ENCODE results near the gene RABEP2.

Gene RABEP2

DNA sequence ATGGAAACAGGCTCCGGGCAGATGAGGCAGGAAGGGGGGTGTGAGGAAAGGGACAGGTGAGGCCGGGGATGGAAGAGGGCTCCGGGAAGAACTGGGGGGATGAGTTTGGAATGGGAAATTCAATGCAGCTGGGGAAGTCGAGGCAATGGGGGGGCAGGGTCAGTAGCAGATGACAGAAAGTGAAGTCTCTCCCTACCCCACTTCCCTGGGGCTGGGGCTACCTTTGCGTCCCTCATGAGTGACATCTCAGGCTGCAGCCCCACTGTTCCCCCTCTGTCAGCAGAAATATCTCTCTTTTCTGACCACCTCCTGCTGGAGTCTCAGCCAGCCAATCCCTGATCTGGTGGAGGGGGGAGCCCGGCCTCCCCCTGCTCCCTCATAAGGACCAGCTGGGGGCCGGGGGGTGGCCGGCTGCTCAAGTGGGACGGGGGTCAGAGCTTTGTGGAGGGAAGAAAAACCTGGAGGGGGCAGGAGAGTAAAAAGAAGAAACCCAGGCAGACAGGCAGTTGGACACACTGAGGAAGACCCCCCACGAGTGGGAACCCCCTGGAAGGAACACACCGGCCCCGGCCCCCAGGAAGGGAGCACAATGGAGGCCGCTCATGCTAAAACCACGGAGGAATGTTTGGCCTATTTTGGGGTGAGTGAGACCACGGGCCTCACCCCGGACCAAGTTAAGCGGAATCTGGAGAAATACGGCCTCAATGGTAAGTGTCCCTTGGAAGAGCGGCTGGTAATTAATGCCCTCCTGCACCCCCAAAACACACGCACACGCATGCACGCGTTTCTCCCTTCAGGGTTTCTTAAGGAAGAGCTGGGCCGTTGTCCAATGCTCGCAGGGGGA lies 46.7 kb downstream of the RABEP2 start, which contains the start of gene ATP2A1:
ATP2A1 (plus strand) TSS at position 406 of the 844 bp plus-strand sequence; CDS start at position 590, 184 bp downstream.
- peak within 1 kb of the TSS; percentile 66 for H3K27ac ChIP-seq
- TF ChIP-seq, protein P1, sequence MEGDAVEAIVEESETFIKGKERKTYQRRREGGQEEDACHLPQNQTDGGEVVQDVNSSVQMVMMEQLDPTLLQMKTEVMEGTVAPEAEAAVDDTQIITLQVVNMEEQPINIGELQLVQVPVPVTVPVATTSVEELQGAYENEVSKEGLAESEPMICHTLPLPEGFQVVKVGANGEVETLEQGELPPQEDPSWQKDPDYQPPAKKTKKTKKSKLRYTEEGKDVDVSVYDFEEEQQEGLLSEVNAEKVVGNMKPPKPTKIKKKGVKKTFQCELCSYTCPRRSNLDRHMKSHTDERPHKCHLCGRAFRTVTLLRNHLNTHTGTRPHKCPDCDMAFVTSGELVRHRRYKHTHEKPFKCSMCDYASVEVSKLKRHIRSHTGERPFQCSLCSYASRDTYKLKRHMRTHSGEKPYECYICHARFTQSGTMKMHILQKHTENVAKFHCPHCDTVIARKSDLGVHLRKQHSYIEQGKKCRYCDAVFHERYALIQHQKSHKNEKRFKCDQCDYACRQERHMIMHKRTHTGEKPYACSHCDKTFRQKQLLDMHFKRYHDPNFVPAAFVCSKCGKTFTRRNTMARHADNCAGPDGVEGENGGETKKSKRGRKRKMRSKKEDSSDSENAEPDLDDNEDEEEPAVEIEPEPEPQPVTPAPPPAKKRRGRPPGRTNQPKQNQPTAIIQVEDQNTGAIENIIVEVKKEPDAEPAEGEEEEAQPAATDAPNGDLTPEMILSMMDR (IDR thresholded peaks at IDR 0.05) = no peak
- TF ChIP-seq ZFX (IDR thresholded peaks at IDR 0.05; ENCODE audit: borderline replicate concordance) = no peak

DNA sequence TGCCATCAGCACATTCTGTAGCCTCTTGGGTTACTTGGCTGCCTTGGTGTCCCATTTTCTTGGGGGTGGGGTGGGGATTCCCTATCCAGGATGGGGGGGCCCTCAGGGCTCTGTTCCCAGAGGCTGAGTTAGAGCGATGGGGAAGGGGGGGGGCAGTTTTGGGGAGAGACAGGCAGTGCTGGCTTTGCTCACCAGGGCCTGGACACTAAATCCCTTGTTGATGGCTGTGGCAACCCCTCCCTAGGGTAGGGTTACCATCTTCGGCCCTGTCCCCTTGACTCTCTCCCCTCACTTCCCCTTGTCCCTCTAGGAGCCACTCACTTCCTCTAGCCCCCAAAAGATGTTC lies 47.4 kb downstream of the RABEP2 start:
- no peak for TF ChIP-seq ZFX (IDR thresholded peaks at IDR 0.05; ENCODE audit: borderline replicate concordance)
- TF ChIP-seq, protein P1 (IDR thresholded peaks at IDR 0.05) = no peak
- no peak overlapping the region for H3K27ac ChIP-seq

DNA sequence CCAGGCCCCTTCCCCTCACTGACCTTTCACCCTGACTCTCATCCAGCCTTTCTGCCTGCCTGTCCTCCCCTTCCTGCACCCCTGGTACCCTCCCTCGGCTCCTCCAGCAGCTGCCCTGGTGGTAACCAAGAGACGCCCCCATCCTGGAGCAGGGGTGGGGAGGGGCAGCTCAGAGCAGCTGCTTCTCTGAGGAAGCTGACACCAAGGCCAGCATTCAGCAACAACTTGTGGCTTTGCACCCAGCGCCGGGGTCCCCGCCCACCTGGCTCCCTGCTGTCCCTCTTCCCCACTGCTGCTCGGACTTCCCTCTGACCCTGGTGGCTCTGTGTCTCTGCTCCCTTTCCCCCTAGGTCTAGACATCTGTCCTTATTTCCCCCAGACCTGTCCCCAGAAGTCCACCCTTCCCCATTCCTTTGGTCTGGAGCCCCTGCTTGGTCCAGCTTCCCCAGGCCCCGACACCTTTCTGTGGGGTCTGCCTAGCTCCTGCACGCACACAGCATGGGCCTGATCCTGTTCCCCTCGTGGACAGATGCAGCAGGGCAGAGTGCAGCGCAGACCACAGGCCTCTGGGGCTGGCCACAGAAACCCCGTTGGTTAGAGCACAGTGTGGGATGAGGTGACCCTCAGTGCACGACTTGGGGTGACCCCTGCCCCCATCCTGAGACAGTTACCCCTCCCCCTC lies 47.9 kb downstream of the RABEP2 start:
- TF ChIP-seq ZFX (IDR thresholded peaks at IDR 0.05; ENCODE audit: borderline replicate concordance) = no peak
- TF ChIP-seq, protein P1 (IDR thresholded peaks at IDR 0.05) = no peak
- peak overlapping the region; percentile 40; the same call in 1 of the 2 replicates for H3K27ac ChIP-seq

DNA sequence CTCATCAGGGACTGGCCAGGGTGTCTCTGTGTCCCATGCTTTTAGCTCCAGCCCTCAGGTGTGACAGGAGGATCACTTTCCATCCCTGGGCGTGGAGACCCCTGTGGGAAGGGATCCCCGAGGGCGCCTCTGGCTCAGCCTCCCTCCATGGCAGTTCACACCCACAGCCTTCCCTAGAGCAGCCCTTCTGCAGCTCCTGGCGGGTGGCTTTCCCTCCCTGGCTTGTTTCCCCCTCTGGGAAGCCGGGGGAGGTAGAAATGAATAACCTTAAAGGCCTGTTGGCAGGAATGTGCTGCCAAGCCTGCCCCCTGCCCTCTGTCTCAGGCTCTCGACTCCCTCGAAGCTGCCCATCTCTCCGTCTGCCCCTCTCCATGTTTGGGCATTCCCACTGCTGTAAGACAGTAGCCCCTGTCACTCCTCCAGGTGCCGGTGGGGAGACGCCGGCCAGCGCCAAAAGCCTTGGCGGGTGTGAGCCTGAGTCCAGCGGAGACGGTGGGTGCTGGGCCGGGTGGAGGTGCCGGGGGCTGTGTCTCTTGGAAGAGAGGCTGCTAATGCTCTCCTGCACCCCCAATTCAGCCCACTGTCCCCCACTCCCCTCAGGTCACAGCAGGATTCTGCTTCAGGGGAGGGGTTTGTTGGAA lies 48.9 kb downstream of the RABEP2 start:
- peak overlapping the region; percentile 40 for H3K27ac ChIP-seq
- TF ChIP-seq ZFX (IDR thresholded peaks at IDR 0.05; ENCODE audit: borderline replicate concordance) = no peak
- TF ChIP-seq, protein P1 (IDR thresholded peaks at IDR 0.05) = no peak

DNA sequence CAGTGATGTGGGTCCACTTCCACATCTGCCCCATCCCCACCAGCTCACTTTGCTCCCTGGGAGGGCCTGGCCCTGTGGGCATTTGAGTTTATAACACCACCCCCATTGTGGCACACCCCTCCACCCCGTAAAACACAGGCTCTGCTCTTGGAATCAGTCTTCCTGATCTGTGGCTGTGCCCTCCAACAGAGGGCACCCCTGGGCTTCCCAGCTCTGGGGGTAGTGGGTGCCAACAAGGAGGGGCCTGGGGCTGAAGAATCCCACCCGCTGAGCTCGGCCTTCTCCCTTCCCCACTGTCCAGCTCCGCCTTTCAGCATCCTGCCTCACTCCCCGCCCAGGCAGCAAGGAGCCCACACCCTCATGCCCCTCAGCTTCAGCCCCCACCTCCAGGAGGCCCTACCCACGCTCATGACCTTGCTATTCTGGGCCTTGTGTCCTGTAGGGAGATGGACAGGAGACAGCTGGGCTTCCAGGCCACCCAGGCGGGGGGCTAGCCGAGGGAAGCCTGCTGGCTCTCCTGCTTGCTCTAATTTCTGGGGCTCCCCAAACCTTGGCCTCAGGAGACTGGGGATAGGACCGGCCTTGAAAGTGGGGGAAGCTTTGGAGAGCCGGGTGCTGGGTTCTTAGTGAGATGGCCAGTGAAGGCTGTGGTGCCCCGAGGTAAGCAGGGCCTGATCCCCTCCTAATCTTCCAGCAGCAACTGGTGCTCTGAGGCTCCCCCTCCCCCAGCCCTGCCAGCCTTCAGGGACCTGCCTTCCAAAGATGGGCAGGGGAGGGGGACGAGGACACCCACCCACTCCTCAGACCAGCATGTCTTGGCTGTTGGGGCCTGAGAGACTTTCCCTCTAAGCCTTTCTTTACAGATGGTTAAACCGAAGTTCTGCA lies 49.7 kb downstream of the RABEP2 start:
- peak overlapping the region; percentile 40 for H3K27ac ChIP-seq

DNA sequence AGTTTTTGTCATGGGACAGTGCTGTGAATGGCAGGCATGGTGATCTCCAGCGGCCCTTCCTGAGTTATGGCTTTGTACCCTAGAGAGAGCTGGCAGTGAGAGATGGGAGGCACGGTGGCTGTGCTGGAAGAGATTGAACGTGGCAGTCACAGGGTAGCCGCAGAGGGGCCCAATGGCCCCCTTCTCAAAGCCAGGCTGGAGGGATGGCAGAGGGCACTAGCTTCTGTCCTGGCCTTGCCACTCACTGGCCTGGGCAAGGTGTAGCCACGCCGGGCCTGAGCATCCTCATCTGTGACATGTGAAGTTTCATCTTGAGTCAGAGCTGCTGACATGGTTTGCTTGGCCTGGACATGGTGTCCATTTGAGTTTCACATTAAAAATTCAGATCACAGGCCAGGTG lies 50.6 kb downstream of the RABEP2 start:
- TF ChIP-seq, protein P1 (IDR thresholded peaks at IDR 0.05) = no peak
- no peak for TF ChIP-seq ZFX (IDR thresholded peaks at IDR 0.05; ENCODE audit: borderline replicate concordance)
- H3K27ac ChIP-seq = no peak overlapping the region

More for the DNA sequence above, 49.7 kb downstream of the RABEP2 start:
- TF ChIP-seq, protein P1 (IDR thresholded peaks at IDR 0.05) = no peak
- no peak for TF ChIP-seq ZFX (IDR thresholded peaks at IDR 0.05; ENCODE audit: borderline replicate concordance)
